Nephron (organoid): Measurements from ENCODE around the gene AMFR.

Experiments
- H3K27ac Mint-ChIP-seq, 3 experiments: 2 replicates each; pipeline ENCODE4 v1.8.0; 2020; ENCODE audit warnings: mixed read lengths in 3 of 3, mild to moderate bottlenecking in 2 of 3, moderate library complexity in 1 of 3
- H3K27me3 Mint-ChIP-seq: 2 replicates; pipeline ENCODE4 v1.8.0; 2021; ENCODE audit warnings: low read depth, mild to moderate bottlenecking, moderate library complexity, mixed read lengths
- H3K36me3 Mint-ChIP-seq: 2 replicates; pipeline ENCODE4 v1.8.0; 2020; ENCODE audit warnings: low read depth, mixed read lengths
- H3K4me1 Mint-ChIP-seq: 2 replicates; pipeline ENCODE4 v1.8.0; 2020; ENCODE audit warnings: mixed read lengths
- H3K4me3 Mint-ChIP-seq, 3 experiments: 2 replicates each; pipeline ENCODE4 v1.8.0; 2020; ENCODE audit warnings: mild to moderate bottlenecking in 3 of 3, mixed read lengths in 3 of 3, moderate library complexity in 2 of 3
- H3K9me3 Mint-ChIP-seq: 2 replicates; pipeline ENCODE4 v1.8.0; 2020; ENCODE audit warnings: mixed read lengths
- TF ChIP-seq, protein P1 (sequence below), 3 experiments: fragments of 200-600 bp; sonication (generic); IDR thresholded peaks; one replicate each; pipeline ENCODE4 v1.5.0; 2021; ENCODE audit warnings: antibody characterized with exemption in 3 of 3; ENCODE audit not compliant: unreplicated experiment in 3 of 3

The AMFR gene

DNA sequence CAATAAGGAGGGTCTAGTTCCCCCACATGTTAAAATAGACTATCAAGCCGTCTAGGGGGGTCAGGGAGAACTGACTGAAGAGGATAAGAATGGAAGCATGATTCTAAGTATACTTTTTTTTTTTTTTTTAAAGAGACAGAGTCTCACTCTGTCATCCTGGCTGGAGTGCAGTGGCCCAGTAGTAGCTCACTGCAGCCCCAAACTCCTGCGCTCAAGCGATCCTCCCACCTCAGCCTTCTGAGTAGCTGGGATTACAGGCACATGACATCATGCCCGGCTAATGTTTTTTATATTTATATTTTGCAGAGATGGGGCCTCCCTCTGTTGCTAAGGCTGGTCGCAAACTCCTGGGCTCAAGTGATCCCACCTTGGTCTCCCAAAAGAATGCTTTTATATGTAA lies 14.2 kb downstream of the AMFR start:
- Mint-ChIP-seq H3K9me3 (no peaks in the 10 kb centered on the region), H3K27me3 (no peaks in the 10 kb centered on the region), H3K36me3 (peaks cover 49% of the 10 kb centered on the region), H3K4me1 (no peaks in the 10 kb centered on the region), H3K4me3 (no peak overlapping the region), H3K27ac (no peak overlapping the region)
- TF ChIP-seq, protein P1, sequence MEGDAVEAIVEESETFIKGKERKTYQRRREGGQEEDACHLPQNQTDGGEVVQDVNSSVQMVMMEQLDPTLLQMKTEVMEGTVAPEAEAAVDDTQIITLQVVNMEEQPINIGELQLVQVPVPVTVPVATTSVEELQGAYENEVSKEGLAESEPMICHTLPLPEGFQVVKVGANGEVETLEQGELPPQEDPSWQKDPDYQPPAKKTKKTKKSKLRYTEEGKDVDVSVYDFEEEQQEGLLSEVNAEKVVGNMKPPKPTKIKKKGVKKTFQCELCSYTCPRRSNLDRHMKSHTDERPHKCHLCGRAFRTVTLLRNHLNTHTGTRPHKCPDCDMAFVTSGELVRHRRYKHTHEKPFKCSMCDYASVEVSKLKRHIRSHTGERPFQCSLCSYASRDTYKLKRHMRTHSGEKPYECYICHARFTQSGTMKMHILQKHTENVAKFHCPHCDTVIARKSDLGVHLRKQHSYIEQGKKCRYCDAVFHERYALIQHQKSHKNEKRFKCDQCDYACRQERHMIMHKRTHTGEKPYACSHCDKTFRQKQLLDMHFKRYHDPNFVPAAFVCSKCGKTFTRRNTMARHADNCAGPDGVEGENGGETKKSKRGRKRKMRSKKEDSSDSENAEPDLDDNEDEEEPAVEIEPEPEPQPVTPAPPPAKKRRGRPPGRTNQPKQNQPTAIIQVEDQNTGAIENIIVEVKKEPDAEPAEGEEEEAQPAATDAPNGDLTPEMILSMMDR (IDR thresholded peaks at IDR 0.05; ENCODE audit: unreplicated experiment in 3 of 3), result no peak

DNA sequence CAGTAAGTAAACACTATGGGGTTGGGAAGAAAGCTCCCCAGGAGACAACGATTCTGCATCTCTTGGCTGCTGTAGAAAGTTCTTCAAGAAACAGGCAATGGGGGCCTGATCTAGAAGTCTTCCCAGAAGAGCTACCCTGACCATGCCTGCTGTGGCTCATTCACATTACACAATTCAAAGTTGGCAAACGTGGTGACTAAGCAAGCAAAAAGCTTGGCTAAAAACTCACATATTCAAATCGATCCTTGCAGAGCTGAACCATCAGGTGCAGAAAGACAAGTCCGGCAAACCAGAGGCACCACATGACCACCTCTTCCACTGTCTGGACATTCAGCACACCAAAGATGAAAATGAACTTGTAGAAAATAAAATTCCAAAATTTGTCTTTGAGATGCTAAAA lies 16.1 kb downstream of the AMFR start:
- Mint-ChIP-seq H3K4me3 (no peak overlapping the region), H3K4me1 (no peaks in the 10 kb centered on the region), H3K27me3 (no peaks in the 10 kb centered on the region), H3K27ac (no peak overlapping the region), H3K36me3 (peaks cover 64% of the 10 kb centered on the region), H3K9me3 (no peaks in the 10 kb centered on the region)
- TF ChIP-seq, protein P1 (IDR thresholded peaks at IDR 0.05; ENCODE audit: unreplicated experiment in 3 of 3), result no peak

DNA sequence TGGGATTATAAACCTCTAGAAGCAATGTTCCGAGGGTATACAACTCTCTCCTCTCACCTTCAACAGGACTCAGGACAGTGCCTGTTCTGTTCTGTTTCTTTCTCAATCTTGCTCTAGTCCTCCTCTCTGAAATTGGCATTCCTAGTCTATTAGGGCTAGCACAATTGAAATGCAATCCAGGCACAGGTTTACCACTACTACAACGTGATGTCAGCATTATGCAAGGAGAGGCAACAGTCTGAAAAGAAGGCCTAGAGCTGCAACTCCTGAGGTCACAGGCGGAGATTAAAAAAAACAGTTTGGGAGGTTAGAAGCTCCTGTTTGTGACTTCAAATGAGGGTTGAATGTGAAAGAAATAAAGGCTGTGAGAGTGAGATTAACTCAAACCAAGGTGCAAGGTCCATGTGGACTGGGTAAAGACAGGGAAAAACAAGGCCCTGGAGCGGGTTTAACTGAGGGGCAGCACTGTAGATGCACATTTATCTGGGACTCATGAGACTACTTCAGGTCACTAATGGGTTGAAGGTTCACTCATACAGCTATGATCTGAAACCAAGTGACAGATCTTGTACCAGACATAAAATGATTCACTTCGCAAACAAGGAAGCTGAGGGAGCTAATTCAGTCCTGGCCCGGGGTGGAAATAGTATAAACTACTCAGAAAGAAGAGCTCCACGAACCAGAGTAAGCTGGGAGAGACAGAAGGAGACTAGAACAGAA lies 16.8 kb downstream of the AMFR start:
- no peaks in the 10 kb centered on the region for H3K9me3 Mint-ChIP-seq
- no peaks in the 10 kb centered on the region for H3K27me3 Mint-ChIP-seq
- no peak overlapping the region for H3K4me3 Mint-ChIP-seq
- no peak overlapping the region for H3K27ac Mint-ChIP-seq
- TF ChIP-seq, protein P1 (IDR thresholded peaks at IDR 0.05; ENCODE audit: unreplicated experiment in 3 of 3), result no peak
- no peaks in the 10 kb centered on the region for H3K4me1 Mint-ChIP-seq
- H3K36me3 Mint-ChIP-seq, result peaks cover 64% of the 10 kb centered on the region

DNA sequence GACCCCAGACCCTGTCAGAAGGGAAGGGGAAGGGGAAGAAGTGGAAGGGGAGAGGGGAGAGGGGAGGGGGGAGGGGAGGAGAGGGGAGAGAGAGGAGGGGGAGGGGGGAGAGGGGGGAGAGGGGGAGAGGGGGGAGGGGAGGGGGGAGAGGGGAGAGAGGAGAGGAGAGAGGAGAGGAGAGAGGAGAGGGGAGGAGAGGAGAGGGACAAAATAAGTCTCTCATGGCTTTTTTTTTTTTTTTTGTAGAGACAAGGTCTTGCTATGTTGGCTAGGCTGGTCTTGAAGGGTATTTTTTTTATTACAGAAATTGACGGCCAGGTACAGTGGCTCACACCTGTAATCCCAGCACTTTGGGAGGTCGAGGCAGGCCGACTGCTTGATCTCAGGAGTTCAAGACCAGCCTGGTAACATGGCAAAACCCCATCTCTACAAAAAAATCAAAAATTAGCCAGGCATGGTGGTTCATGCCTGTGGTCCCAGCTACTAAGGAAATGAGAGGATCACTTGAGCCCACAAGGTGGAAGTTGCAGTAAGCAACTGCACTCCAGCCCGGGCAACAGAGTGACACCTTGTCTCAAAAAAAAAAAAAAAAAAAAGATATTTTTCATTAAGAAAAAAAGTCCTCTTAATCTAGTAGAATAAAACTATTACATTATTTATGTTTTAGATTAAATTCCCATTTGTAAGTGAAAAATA lies 19.2 kb downstream of the AMFR start:
- peaks cover 60% of the 10 kb centered on the region for H3K36me3 Mint-ChIP-seq
- H3K27me3 Mint-ChIP-seq, result no peaks in the 10 kb centered on the region
- no peak overlapping the region for H3K4me3 Mint-ChIP-seq
- H3K9me3 Mint-ChIP-seq, result no peaks in the 10 kb centered on the region
- H3K27ac Mint-ChIP-seq, result no peak overlapping the region
- TF ChIP-seq, protein P1 (IDR thresholded peaks at IDR 0.05; ENCODE audit: unreplicated experiment in 3 of 3), result no peak
- H3K4me1 Mint-ChIP-seq, result no peaks in the 10 kb centered on the region

DNA sequence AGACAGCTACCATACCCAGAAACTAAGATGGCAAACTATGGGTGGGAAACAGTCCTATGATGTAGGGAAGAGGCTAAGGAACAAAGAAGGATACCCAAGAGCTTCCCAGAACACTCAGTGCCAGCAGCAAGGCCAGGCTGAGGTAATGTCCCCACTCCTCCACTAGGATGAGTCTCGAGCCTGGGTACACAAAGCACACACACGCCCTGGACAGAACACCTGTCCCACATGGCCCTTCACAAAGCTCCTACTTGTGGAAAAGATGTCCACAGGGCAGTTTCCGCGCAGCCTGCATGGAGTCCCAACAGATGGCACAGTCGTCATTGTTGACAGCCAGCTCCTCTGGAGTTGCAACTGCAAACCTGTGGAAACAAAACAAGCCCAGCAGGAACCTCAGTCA lies 23.9 kb downstream of the AMFR start:
- Mint-ChIP-seq H3K9me3 (no peaks in the 10 kb centered on the region), H3K4me3 (no peak overlapping the region), H3K4me1 (no peaks in the 10 kb centered on the region), H3K36me3 (peaks cover 67% of the 10 kb centered on the region), H3K27me3 (peaks cover 3% of the 10 kb centered on the region), H3K27ac (no peak overlapping the region)
- TF ChIP-seq, protein P1 (IDR thresholded peaks at IDR 0.05; ENCODE audit: unreplicated experiment in 3 of 3), result no peak

DNA sequence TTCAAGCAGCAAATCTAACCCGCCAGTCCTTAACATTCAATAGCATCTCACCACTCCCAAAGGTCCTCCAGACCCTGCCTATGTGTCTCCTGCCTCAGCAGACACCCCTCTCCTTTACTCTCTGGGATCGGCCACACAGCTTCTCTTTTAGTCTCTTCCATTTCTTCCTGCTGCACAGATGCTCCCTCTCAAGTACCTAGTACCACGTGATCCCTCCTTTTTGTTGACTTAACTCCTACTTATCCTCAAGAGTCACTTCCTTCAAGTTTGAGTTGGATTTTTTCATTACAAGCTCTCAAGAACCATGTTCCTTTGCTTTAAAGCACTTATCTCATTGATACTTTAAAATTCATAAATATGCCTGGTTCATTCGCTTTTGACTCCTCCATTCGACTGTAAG lies 24.9 kb downstream of the AMFR start:
- Mint-ChIP-seq H3K4me3 (no peak overlapping the region), H3K27ac (no peak overlapping the region), H3K27me3 (peaks cover 3% of the 10 kb centered on the region), H3K36me3 (peaks cover 74% of the 10 kb centered on the region), H3K9me3 (peaks cover under 1% of the 10 kb centered on the region), H3K4me1 (no peaks in the 10 kb centered on the region)
- TF ChIP-seq, protein P1 (IDR thresholded peaks at IDR 0.05; ENCODE audit: unreplicated experiment in 3 of 3), result no peak
